ENCODE results near the gene MED27.

Gene MED27

GRCh38 chr9:131992906-131993657 lies 86.6 kb downstream of the MED27 start:
- DNase-seq, result no peak

- no peak for DNase-seq
Measured at GRCh38 chr9:131987232-131987631, 92.4 kb downstream of the MED27 start.

GRCh38 chr9:131986576-131986975 lies 93.1 kb downstream of the MED27 start:
- peak; percentile 89 for DNase-seq

GRCh38 chr9:131986089-131986488 lies 93.6 kb downstream of the MED27 start:
- DNase-seq, result no peak

GRCh38 chr9:131984564-131984963 lies 95.1 kb downstream of the MED27 start:
- DNase-seq, result no peak

- DNase-seq, result no peak
Measured at GRCh38 chr9:131982671-131983239, 96.9 kb downstream of the MED27 start.

- DNase-seq, result no peak
Measured at GRCh38 chr9:131982102-131982501, 97.6 kb downstream of the MED27 start.

- DNase-seq, result no peak
Measured at GRCh38 chr9:131981116-131981776, 98.4 kb downstream of the MED27 start.

- DNase-seq, result no peak
Measured at GRCh38 chr9:131980267-131981016, 99.2 kb downstream of the MED27 start.

- no peak for DNase-seq
Measured at GRCh38 chr9:131977109-131977838, 102.4 kb downstream of the MED27 start.

GRCh38 chr9:131976157-131977108 lies 103.2 kb downstream of the MED27 start:
- DNase-seq, result peak; percentile 86

GRCh38 chr9:131972889-131973288 lies 106.8 kb downstream of the MED27 start:
- no peak for DNase-seq

GRCh38 chr9:131971482-131972074 lies 108.1 kb downstream of the MED27 start:
- no peak for DNase-seq

GRCh38 chr9:131969469-131969989 lies 110.1 kb downstream of the MED27 start:
- DNase-seq, result no peak

GRCh38 chr9:131968632-131969031 lies 111.0 kb downstream of the MED27 start:
- DNase-seq, result no peak

GRCh38 chr9:131965841-131966240 lies 113.8 kb downstream of the MED27 start:
- no peak for DNase-seq

GRCh38 chr9:131965103-131965502 lies 114.6 kb downstream of the MED27 start:
- no peak for DNase-seq

- no peak for DNase-seq
Measured at GRCh38 chr9:131963072-131964030, 116.3 kb downstream of the MED27 start.

GRCh38 chr9:131961496-131961880 lies 118.2 kb downstream of the MED27 start:
- DNase-seq, result no peak

Data from NCI-H1105 treated with DMSO at 0.1 percent for 48 hours (cell line).